ENCODE measurements around the gene BZW2. TPM values are rescaled to one million over a fixed set of nuclear protein-coding genes. Genes with fewer than 3 reads are reported as not detected.

The BZW2 gene
- polyA plus RNA-seq, 3 donors: 19.0 to 45.2 (median 36.4) TPM

- H3K4me1 Mint-ChIP-seq: peaks cover 5% of the 10 kb centered on the region
- Histone ChIP-seq H3K4me2 (replicated peaks; ENCODE audit: extremely low read depth, low read length, poor library complexity, severe bottlenecking) (no peak overlapping the region), H4K20me1 (ENCODE audit: insufficient read depth, low read length) (no peaks in the 10 kb centered on the region), H3K27ac (ENCODE audit: low read depth in 1 of 2, low read length in 2 of 2) (no peak overlapping the region), H3K9ac (ENCODE audit: insufficient read depth, low read length, poor library complexity, severe bottlenecking) (no peak overlapping the region), H3K4me3 (replicated peaks in 1 of 3; ENCODE audit: low read depth in 2 of 3, low read length in 3 of 3) (no peak overlapping the region), H3K9me3 (replicated peaks in 1 of 2; ENCODE audit: control insufficient read depth in 1 of 2, insufficient read depth in 1 of 2, low read length in 2 of 2) (no peaks in the 10 kb centered on the region), H3K4me1 (ENCODE audit: control insufficient read depth in 1 of 2, insufficient read depth in 2 of 2, low read length in 2 of 2) (peaks cover 6 to 7% of the 10 kb centered on the region in 2 donors), H3K27me3 (ENCODE audit: control insufficient read depth in 2 of 2, insufficient read depth in 2 of 2, low read length in 2 of 2) (no peaks in the 10 kb centered on the region), H3K79me2 (ENCODE audit: insufficient read depth, low read length) (no peaks in the 10 kb centered on the region), H3K36me3 (replicated peaks in 1 of 2; ENCODE audit: control insufficient read depth in 1 of 2, insufficient read depth in 2 of 2, low read length in 2 of 2) (no peaks in the 10 kb centered on the region), H2AFZ (ENCODE audit: insufficient read depth, low read depth, low read length, poor library complexity, severe bottlenecking) (no peak overlapping the region)
- H3K4me3 Mint-ChIP-seq: no peak overlapping the region
- TF ChIP-seq CTCF (IDR thresholded peaks at IDR 0.05): no peak
- H3K27me3 Mint-ChIP-seq (ENCODE audit: low read depth in 3 of 3): peaks cover 0 to 4% (median 0%) of the 10 kb centered on the region in 3 donors
- H3K27ac Mint-ChIP-seq: no peak overlapping the region
- H3K36me3 Mint-ChIP-seq: no peaks in the 10 kb centered on the region
- 100% methylated on average over 3 of the region's 3 CpGs for WGBS (ENCODE audit: insufficient coverage)
- DNase-seq: no peak
- H3K9me3 Mint-ChIP-seq: no peaks in the 10 kb centered on the region
- intact Hi-C loops (cut with micrococcal nuclease): no loop called here
Observed at GRCh38 chr7:16740623-16740953, 94.6 kb downstream of the BZW2 start.

GRCh38 chr7:16740996-16741395 is 95.0 kb downstream of the BZW2 start:
- DNase-seq: no peak
- H3K4me3 ChIP-seq (replicated peaks in 1 of 3; ENCODE audit: low read depth in 2 of 3, low read length in 3 of 3): no peak overlapping the region
- Mint-ChIP-seq H3K9me3 (no peaks in the 10 kb centered on the region), H3K4me1 (peaks cover 5% of the 10 kb centered on the region), H3K36me3 (no peaks in the 10 kb centered on the region), H3K27ac (no peak overlapping the region), H3K4me3 (no peak overlapping the region), H3K27me3 (ENCODE audit: low read depth in 3 of 3) (peaks cover 0 to 4% (median 0%) of the 10 kb centered on the region in 3 donors)
- intact Hi-C loops (cut with micrococcal nuclease): no loop called here
- no peak overlapping the region for H3K9ac ChIP-seq (ENCODE audit: insufficient read depth, low read length, poor library complexity, severe bottlenecking)
- no peaks in the 10 kb centered on the region for H3K27me3 ChIP-seq (ENCODE audit: control insufficient read depth in 2 of 2, insufficient read depth in 2 of 2, low read length in 2 of 2)
- no CpG with 5 or more reads among the region's 1 CpG for WGBS (ENCODE audit: insufficient coverage)
- H3K36me3 ChIP-seq (replicated peaks in 1 of 2; ENCODE audit: control insufficient read depth in 1 of 2, insufficient read depth in 2 of 2, low read length in 2 of 2): no peaks in the 10 kb centered on the region
- TF ChIP-seq CTCF (IDR thresholded peaks at IDR 0.05): no peak
- no peaks in the 10 kb centered on the region for H3K9me3 ChIP-seq (replicated peaks in 1 of 2; ENCODE audit: control insufficient read depth in 1 of 2, insufficient read depth in 1 of 2, low read length in 2 of 2)
- H2AFZ ChIP-seq (ENCODE audit: insufficient read depth, low read depth, low read length, poor library complexity, severe bottlenecking): no peak overlapping the region
- no peak overlapping the region for H3K27ac ChIP-seq (ENCODE audit: low read depth in 1 of 2, low read length in 2 of 2)
- no peaks in the 10 kb centered on the region for H4K20me1 ChIP-seq (ENCODE audit: insufficient read depth, low read length)
- H3K79me2 ChIP-seq (ENCODE audit: insufficient read depth, low read length): no peaks in the 10 kb centered on the region
- H3K4me1 ChIP-seq (ENCODE audit: control insufficient read depth in 1 of 2, insufficient read depth in 2 of 2, low read length in 2 of 2): peaks cover 6 to 7% of the 10 kb centered on the region in 2 donors
- no peak overlapping the region for H3K4me2 ChIP-seq (replicated peaks; ENCODE audit: extremely low read depth, low read length, poor library complexity, severe bottlenecking)
